Keratinocyte (primary cell): ENCODE data around the gene NFYC.

Source experiments
- CTCF ChIP-seq, 3 experiments: IDR thresholded peaks in 1 of 3; conservative IDR thresholded peaks in 1 of 3; optimal IDR thresholded peaks in 1 of 3; 2 replicates in 2 of 3; 3 replicates in 1 of 3; pipeline versions ENCODE3 to v1.5.1; 2011; ENCODE audit warnings: low read length in 3 of 3, mild to moderate bottlenecking in 3 of 3, moderate library complexity in 2 of 3, control low read depth in 1 of 3, inconsistent platforms in 1 of 3; ENCODE audit not compliant: insufficient read depth in 2 of 3; ENCODE audit errors: extremely low read depth in 1 of 3
- EZH2 ChIP-seq: IDR thresholded peaks from one replicate; pipeline ENCODE4 v1.6.1; 2012; ENCODE audit warnings: inconsistent platforms, mild to moderate bottlenecking, low read length, moderate library complexity

DNA sequence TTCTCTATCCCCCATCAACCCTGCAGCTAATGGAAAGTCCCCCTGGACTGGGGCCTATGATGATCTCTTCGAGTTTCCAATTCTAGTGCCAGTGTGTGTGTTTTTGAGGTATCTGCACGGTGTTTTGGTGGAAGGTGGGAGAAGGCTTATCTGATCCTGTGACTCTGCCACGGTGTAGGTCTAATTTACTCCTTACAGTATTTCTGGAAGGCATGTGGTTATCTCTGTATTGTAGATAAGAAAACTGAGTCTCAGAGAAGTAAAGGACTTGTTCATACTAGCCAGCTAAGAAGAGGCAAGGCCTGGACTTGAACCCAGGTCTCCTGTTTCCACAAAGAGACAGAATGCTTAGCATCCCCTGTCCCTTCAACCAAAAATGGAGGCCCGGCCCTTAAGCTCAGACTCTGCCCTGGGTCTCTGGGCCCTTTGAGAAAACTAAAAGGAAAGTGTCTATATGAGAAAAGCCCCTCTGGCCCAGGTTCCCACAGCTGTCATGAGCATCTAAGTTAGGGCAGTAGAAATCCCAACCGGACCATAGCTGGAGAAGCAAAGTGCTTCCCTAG, 46.3 kb upstream of the NFYC start:
- no peak for TF ChIP-seq CTCF (optimal IDR thresholded peaks at IDR 0.05 in 1 of 3, IDR thresholded peaks at IDR 0.05 in 1 of 3, conservative IDR thresholded peaks at IDR 0.05 in 1 of 3; ENCODE audit: extremely low read depth in 1 of 3, insufficient read depth in 2 of 3, low read length in 3 of 3)
- no peak for TF ChIP-seq EZH2
